PC-3 (cell line): ENCODE measurements around the gene ZNF169. TPM values are rescaled to one million over a fixed set of nuclear protein-coding genes. Genes with fewer than 3 reads are reported as not detected.

Experiments used
- ATAC-seq: fragments of 200-7000 bp; cut with Tn5 transposase; 2 replicates; pipeline ENCODE4 v1.9.1; 2020; ENCODE audit warnings: mild to moderate bottlenecking, moderate library complexity
- BruUV-seq: library from RNA; stranded (reverse); fragments of 400-500 nt; replicated peaks from 2 replicates; lab custom pipeline; 2021; lab: Mats Ljungman, UMichigan
- CTCF ChIA-PET: fragments of 300-600 bp; sonication (Branson Sonifier 250); formaldehyde crosslinking; loops from one replicate; lab custom pipeline; 2022; ENCODE audit warnings: antibody characterized with exemption; lab: Charles Lee
- POLR2A ChIA-PET: fragments of 300-600 bp; sonication (Branson Sonifier 250); formaldehyde crosslinking; loops from one replicate; lab custom pipeline; 2022; ENCODE audit warnings: antibody characterized with exemption; ENCODE audit not compliant: unreplicated experiment; lab: Charles Lee
- DNase-seq: peaks from one replicate; pipeline ENCODE4 v3.0.0-alpha.2; 2015
- H2AFZ ChIP-seq: fragments of 300-600 bp; sonication (generic); 2 replicates; pipeline ENCODE4 v1.6.0; 2016; ENCODE audit warnings: antibody characterized with exemption, low read length
- H3F3A ChIP-seq: fragments of 300-600 bp; sonication (generic); one replicate; pipeline ENCODE4 v1.6.0; 2017; ENCODE audit warnings: antibody characterized with exemption, low read length, control low read depth, mild to moderate bottlenecking; ENCODE audit not compliant: unreplicated experiment
- H3K27ac ChIP-seq: fragments of 300-600 bp; sonication (generic); 2 replicates; pipeline ENCODE4 v1.5.1; 2016; ENCODE audit warnings: mild to moderate bottlenecking, low read length
- H3K27me3 ChIP-seq: fragments of 300-600 bp; sonication (generic); 2 replicates; pipeline ENCODE4 v1.6.1; 2016; ENCODE audit warnings: low read length, mixed read lengths
- H3K36me3 ChIP-seq: fragments of 300-600 bp; sonication (generic); 2 replicates; pipeline ENCODE4 v1.6.1; 2016; ENCODE audit warnings: low read depth, mixed run types, low read length, mixed read lengths
- H3K4me1 ChIP-seq: fragments of 300-600 bp; sonication (generic); 2 replicates; pipeline ENCODE4 v1.5.1; 2016; ENCODE audit warnings: low read length; ENCODE audit not compliant: insufficient read depth
- H3K4me2 ChIP-seq: fragments of 300-600 bp; sonication (generic); 2 replicates; pipeline ENCODE4 v1.6.0; 2016; ENCODE audit warnings: low read length
- H3K4me3 ChIP-seq: fragments of 300-600 bp; sonication (generic); 2 replicates; pipeline ENCODE4 v1.5.1; 2016; ENCODE audit warnings: mild to moderate bottlenecking, low read length, mixed read lengths
- H3K79me2 ChIP-seq: fragments of 300-600 bp; sonication (generic); 2 replicates; pipeline ENCODE4 v1.6.1; 2017; ENCODE audit warnings: low read length, mixed read lengths
- H3K9ac ChIP-seq: fragments of 300-600 bp; sonication (generic); 2 replicates; pipeline ENCODE4 v1.6.0; 2016; ENCODE audit warnings: mild to moderate bottlenecking, low read length
- H3K9me2 ChIP-seq: fragments of 300-600 bp; sonication (generic); replicated peaks from 2 replicates; pipeline ENCODE4 v1.6.1; 2016; ENCODE audit warnings: mixed run types, low read length, mixed read lengths
- H3K9me3 ChIP-seq: fragments of 300-600 bp; sonication (generic); 2 replicates; pipeline ENCODE4 v1.6.1; 2016; ENCODE audit warnings: low read length, mixed read lengths
- H4K20me1 ChIP-seq: fragments of 300-600 bp; sonication (generic); 2 replicates; pipeline ENCODE4 v1.6.1; 2016; ENCODE audit warnings: low read length, mixed read lengths
- CTCF ChIP-seq: fragments of 300-600 bp; sonication (generic); conservative IDR thresholded peaks from 2 replicates; pipeline ENCODE4 v1.5.1; 2017; ENCODE audit warnings: antibody characterized with exemption, low read depth, mild to moderate bottlenecking, low read length
- EZH2 ChIP-seq: fragments of 300-600 bp; sonication (generic); IDR thresholded peaks from one replicate; pipeline ENCODE4 v1.6.1; 2017; ENCODE audit warnings: antibody characterized with exemption, mild to moderate bottlenecking, low read length; ENCODE audit not compliant: unreplicated experiment
- EZH2phosphoT487 ChIP-seq: fragments of 300-600 bp; sonication (generic); IDR thresholded peaks from 2 replicates; pipeline ENCODE4 v1.6.1; 2018; ENCODE audit warnings: mild to moderate bottlenecking, antibody characterized with exemption, low read length, borderline replicate concordance
- intact Hi-C: fragments of 100-400 bp; cut with micrococcal nuclease; formaldehyde crosslinking; loops from 2 replicates; pipeline ENCODE4 v1.9.0; 2023
- total RNA-seq: library from RNA; depleted of rRNA; stranded (reverse); fragments of >200 nt; gene quantifications from 2 replicates; pipeline ENCODE4 v1.2.3, GENCODE V29; 2014

Gene ZNF169
- total RNA-seq, 1 experiment from 2014 or later, result 2.4 TPM

- Histone ChIP-seq H3F3A (no peaks in the 10 kb centered on the region), H3K27me3 (no peaks in the 10 kb centered on the region), H2AFZ (no peak overlapping the region), H3K9me3 (no peaks in the 10 kb centered on the region), H3K4me2 (no peak overlapping the region), H3K79me2 (no peaks in the 10 kb centered on the region), H4K20me1 (no peaks in the 10 kb centered on the region), H3K27ac (no peak overlapping the region), H3K9ac (no peak overlapping the region), H3K36me3 (no peaks in the 10 kb centered on the region; the same call in 1 of the 2 replicates), H3K4me3 (no peak overlapping the region), H3K9me2 (no peaks in the 10 kb centered on the region), H3K4me1 (no peaks in the 10 kb centered on the region)
- BruUV-seq, result no TSS peak
- peak; percentile 60; the same call in 1 of the 2 replicates for ATAC-seq
- ChIA-PET CTCF (no interaction called here), POLR2A (no interaction called here)
- DNase-seq, result peak; percentile 39
- TF ChIP-seq EZH2phosphoT487, result no peak
- TF ChIP-seq EZH2, result no peak
- TF ChIP-seq CTCF, result no peak
- intact Hi-C loops, result loop anchor here (10.0 kb wide), 1 partner anchor 435 kb away; the partner anchor contains the start of gene AOPEP
Measured at GRCh38 chr9:94289691-94290090, 30.6 kb downstream of the ZNF169 start.

GRCh38 chr9:94298949-94299599 is 40.0 kb downstream of the ZNF169 start:
- no peaks in the 10 kb centered on the region for H3K9me2 ChIP-seq
- no peak for ATAC-seq
- H3K4me1 ChIP-seq, result no peaks in the 10 kb centered on the region
- POLR2A ChIA-PET, result no interaction called here
- H2AFZ ChIP-seq, result no peak overlapping the region
- CTCF ChIA-PET, result no interaction called here
- H3K27ac ChIP-seq, result no peak overlapping the region
- H3K9ac ChIP-seq, result no peak overlapping the region
- no peaks in the 10 kb centered on the region for H3K36me3 ChIP-seq
- no TSS peak for BruUV-seq
- intact Hi-C loops, result no loop called here
- H3F3A ChIP-seq, result no peaks in the 10 kb centered on the region
- DNase-seq, result no peak
- no peak overlapping the region for H3K4me3 ChIP-seq
- TF ChIP-seq EZH2phosphoT487 (no peak), EZH2 (no peak), CTCF (no peak)
- H4K20me1 ChIP-seq, result no peaks in the 10 kb centered on the region
- no peak overlapping the region for H3K4me2 ChIP-seq
- H3K9me3 ChIP-seq, result no peaks in the 10 kb centered on the region
- H3K27me3 ChIP-seq, result no peaks in the 10 kb centered on the region
- H3K79me2 ChIP-seq, result no peaks in the 10 kb centered on the region
